HPDE6-E6E7 (cell line): ENCODE data around the gene NPIPB6.

Source experiments
- DNase-seq: peaks from one replicate; pipeline ENCODE4 v3.0.0; 2011; ENCODE audit warnings: missing footprints; ENCODE audit errors: extremely low spot score

NPIPB6 gene

DNA sequence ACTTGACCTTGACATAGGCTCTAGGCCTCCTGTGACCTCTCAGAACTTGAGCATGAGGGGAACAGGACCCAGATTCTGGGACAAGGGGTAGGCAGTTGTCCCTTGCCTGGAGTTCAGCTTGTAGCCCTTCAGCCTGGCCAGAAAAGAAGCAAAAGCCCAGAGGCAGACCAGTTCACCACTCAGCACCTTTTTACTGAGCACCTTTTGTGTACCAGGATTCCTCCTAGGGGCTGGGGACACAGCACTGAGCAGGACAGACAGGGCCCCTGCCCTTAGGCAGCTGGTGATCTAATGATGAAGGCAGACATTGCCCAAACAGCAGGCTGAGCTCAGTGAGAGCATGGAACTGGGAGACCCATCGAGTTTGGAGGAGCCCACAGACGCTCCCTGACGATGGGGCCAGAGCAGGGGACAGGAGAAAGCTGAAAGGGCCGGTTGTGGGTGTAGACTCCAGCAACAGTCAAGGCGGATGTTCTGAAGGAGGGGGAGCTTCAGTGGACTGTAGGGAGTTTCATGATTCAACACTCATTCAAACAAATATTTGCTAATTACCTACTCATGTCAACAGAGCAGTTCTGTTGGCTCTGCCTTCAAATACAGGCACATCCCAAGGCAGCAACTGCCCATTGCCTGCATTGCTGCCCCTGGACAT lies 38.9 kb downstream of the NPIPB6 start:
- DNase-seq: no peak

DNA sequence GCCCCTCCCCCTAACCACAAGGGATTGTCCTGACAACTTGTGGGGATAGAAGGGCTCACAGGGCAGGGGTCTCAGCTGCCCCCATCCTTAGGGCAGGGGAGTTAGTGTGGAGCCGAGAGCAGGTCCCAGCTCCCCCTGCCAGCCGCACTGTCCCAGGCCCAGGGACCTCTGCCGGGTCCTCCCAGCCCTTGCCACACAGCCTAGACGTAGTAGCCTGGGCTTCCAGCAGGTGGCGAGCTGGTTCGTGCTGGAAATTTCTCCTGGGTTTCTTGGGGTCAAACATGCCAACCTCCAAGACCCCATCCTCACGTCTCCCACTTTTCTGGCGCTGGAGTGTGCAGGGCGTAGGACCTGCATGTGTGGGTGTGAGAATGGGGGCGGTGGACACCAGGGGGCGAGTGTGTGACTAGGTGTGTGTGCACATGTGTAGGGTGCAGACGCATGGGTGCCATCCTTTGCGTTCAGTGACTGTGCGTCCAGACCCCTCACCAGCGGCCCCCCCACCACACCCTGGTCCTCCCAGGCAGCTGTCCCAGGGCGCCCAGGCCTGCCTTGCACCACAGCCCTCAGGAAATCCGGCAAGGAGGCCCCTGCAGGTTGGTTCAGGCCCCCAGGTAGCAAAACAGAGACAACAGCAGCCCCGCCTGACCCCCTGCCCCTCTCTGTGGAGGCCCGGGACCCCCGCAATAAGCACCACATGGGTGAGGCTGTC lies 41.5 kb downstream of the NPIPB6 start:
- DNase-seq: peak; percentile 56

DNA sequence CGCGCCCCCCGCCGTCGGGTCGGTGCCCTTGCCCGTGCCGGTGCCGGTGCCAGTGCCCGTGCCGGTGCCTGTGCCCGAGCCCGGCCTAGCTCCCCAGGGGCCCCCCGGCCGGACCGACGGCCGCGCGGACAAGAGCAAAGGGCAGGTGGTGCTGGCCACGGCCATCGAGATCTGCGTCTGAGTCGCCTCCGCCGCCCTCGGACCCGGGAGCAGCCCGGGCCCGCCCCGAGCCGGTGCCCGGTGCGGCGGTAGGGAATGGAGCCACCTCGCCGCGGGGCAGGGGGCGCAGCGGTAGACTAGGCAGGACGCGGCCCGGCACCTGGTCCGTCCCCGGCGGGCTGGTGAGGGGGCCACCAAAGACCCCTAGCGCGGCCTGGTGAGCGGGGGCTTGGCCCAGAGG lies 42.6 kb downstream of the NPIPB6 start:
- DNase-seq: no peak

DNA sequence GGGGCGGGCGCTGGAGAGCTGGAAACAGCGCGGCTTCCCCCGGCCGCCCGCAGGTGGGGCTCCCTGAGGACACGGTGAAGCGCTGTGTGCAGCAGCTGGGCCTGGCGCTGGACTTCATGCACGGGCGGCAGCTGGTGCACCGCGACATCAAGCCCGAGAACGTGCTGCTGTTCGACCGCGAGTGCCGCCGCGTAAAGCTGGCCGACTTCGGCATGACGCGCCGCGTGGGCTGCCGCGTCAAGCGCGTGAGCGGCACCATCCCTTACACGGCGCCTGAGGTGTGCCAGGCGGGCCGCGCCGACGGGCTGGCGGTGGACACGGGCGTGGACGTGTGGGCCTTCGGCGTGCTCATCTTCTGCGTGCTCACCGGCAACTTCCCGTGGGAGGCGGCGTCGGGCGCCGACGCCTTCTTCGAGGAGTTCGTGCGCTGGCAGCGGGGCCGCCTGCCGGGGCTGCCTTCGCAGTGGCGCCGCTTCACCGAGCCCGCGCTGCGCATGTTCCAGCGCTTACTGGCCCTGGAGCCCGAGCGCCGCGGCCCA lies 43.2 kb downstream of the NPIPB6 start:
- no peak for DNase-seq

DNA sequence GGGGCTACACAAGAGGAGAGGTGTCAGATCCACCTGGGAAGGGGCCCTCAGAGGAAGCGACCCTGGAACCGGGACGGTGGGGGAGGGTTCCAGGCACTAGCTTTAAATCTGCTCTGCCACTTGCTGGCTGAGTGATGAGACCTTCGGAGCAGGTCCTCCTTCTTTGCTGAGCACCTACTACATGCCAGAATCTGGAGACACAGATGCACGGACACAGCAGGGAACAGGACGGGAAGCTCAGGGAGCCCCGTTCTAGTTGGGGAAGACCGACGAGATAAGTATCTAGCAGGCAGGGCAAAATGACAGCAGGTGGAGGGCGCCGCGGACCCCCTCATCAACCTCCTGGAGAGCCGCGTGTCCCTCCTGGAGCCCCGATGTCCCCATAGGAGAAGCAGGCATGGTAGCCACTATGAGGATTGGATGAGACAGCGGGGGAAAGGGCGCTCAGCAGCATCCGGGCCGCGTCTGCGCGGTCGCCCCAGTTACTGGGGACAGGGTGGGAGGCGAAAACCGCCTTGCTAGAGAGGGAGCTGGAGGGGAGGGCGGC lies 43.8 kb downstream of the NPIPB6 start:
- DNase-seq: no peak

DNA sequence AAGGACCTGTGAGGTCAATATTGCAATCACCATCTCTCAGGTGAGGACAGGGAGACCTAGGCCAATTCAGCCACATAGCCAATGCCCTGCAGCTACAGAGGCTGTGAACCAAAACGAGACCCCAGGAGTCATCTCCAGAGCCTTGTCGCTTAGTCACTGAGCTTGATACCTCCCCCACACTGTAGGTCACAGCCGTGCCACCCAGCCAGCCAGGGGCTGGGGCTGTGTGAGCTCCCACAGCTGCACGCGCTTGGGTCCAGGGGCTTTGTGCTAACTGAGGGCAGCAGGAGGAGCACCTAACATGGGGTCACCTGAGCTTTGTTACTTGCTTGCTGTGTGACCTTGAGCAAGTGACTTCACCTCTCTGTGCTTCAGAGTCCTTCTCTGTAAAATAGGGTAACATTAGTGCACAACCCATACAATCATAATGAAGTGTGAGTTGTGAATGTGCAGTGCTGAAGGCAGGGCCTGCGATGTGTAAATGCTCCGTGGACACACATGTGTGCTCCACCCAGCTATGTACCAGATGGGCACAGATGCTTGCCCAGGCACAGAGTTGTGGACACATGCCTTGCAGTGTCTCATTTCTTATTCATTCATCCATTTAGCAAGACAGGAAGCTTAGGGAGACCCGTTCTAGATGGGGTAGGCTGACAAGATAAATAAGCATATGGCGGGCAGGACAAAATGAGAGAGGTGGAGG lies 45.1 kb downstream of the NPIPB6 start:
- DNase-seq: no peak

DNA sequence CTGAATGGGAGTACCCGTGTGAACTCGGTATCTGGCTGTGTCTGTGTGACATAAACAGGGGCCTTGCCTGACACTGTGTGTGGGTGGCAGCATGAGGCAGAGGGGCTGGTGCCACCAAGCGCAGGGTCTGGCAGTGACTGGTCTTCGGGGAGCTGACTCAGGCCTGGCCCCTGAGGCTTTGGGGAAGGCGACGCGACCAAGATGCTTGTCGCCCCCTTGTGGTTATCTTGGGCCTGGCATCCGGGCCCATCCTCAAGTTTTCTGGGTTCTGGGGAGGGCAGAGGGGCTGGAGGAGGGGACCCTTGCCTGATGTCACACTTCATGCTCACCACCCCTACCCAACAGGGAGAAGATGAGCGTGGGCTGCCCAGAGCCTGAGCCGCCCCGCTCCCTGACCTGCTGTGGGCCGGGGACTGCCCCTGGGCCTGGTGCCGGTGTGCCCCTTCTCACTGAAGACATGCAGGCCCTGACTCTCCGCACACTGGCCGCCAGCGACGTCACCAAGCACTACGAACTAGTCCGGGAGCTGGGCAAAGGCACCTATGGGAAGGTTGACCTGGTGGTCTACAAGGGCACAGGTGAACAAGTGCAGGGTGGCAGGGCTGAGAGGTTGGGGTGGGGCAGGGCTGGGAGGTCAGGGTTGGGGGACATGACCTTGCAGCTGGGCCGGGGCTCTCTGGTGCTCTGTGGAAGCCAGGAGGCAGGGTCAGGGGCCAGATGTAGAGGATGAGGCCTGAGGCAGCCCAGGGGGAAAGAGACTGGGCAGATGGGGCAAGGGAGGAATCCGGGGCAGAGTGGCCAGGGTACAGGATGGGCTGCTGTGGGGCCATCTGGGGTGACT lies 46.0 kb downstream of the NPIPB6 start:
- DNase-seq: peak; percentile 55

DNA sequence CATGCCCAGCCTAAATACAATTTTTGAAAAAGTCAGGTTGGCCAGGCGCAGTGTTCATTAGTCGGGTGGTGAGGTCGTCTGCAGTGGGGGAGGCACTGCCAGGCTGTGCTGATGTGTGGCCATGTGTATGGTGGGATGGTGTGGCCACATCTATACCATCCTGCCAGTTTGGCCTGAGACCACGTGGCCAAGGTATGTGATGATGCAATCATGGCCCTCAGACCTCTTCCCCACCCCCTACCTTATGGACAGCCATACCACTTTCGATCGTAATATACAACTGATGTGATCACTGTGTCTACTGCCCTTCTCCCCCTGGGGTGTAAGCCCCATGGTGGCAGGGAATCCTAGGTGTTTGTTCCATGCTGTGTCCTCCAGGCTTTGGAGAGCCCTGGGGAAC lies 47.3 kb downstream of the NPIPB6 start:
- DNase-seq: no peak

DNA sequence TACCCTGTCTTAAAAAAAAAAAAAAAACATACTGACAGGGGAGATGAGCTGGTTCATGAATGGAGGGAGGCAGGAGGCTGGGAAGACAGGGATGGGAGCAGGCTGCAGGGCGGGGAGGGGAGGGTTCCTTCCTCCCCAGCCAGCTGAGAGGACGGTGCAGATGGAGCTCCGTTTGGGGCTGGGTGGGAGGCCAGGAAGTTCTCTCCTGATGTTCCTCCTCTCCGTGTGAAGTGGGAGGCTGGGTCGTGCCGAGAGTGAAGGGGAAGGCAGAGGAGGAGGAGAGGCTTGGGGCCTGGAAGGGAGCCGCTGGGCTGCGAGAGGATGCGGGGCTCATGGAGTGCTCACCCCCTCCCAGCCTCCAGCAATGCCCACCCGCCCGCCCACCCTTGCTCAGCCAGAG lies 49.7 kb downstream of the NPIPB6 start:
- no peak for DNase-seq

DNA sequence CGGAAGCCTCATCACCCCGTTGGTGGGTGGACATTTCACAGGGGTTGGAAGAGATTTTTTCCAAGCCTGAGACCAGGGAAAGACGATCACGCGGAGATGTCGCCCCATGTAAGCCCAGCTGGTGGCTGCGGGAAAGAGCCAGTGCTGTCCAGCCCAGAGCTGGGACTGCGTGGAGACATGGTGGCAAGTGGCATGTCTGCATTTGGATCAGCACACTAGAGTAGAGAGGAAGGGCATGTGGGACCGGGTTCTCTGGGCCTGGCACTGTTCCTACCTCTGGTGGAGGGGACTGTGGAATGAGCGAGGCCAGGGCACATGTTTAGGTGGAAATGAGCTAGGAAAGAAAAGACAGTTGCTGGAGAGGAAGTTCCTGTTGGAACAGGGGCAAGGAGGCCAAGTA lies 51.0 kb downstream of the NPIPB6 start:
- no peak for DNase-seq

DNA sequence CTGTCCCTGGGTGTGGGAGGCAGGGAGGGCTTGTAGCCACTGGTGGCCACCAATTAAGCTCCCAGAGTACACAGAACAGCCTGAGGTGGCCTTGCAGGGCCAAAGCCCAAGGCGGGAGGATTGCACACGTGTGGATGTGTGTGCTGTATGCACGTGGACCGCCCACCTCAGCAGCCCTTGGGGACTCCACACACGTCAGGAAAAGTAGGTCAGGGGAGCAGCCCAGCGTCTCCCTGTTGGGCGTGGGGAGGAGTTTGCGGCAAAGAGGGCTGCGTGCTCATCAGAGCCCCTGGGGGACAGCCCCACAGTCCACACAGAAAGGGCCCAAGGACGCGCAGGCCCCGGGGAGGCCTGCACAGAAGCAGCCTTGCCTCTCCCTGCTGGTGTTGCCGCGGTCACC lies 51.4 kb downstream of the NPIPB6 start:
- DNase-seq: no peak

DNA sequence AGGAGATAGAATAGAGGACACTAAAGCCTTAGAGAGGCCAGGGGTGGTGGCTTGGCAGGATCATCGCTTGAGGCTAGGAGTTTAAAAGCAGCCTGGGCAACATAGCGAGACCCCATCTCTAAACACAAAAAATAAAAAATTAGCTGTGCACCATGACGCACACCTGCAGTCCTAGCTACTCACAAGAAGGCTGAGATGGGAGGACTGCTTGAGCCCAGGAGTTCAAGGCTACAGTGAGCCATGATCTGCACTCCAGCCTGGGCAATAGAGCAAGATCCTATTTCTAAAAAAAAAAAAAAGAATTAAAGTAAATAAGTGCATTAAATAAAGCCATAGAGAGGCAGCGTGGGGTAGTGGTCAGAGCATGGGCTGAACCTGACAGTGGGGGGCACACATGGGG lies 51.9 kb downstream of the NPIPB6 start:
- no peak for DNase-seq

DNA sequence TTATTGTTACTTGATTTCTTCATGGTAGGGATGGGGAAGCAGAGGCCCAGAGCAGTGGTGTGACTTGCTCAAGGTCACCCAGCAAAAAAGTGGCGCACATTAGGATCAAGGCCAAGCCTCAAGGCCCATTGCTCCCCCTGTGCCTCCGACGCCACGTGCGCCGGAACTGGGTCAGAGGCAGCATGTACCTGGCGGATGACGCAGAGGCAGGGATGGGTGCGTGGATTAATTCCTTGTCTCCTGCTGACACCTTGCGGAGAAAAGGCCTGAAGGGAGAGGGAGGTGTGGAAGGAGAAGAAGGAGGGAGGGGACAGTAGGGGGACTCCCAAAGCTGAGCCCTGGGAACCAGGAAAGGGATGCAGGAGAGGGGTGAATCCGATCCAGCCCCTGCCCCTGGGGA lies 52.5 kb downstream of the NPIPB6 start:
- no peak for DNase-seq

DNA sequence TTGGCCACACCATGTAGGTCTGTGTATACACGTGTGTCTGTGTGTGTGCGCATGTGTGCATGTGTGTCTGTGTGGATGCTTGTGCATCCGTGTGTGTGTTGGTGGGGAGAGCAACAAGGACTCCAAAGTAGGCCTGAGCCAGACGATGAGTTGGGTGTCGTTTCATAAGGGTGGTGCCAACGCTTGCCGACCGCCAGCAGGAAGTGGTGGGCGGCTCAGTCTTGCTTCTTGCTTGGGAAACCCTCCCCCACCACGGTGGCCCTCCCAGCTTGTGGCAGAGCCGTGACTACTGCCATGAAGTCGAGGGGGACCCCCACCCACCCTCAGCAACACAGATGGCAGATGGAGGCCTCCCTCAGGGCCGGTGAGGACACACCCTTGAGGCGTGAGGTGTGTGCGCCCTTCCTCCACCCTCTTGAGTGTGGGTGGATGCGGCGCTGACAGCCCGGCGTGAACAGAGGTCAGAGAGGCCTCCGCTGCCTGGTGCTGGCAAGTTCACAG lies 53.4 kb downstream of the NPIPB6 start:
- no peak for DNase-seq

DNA sequence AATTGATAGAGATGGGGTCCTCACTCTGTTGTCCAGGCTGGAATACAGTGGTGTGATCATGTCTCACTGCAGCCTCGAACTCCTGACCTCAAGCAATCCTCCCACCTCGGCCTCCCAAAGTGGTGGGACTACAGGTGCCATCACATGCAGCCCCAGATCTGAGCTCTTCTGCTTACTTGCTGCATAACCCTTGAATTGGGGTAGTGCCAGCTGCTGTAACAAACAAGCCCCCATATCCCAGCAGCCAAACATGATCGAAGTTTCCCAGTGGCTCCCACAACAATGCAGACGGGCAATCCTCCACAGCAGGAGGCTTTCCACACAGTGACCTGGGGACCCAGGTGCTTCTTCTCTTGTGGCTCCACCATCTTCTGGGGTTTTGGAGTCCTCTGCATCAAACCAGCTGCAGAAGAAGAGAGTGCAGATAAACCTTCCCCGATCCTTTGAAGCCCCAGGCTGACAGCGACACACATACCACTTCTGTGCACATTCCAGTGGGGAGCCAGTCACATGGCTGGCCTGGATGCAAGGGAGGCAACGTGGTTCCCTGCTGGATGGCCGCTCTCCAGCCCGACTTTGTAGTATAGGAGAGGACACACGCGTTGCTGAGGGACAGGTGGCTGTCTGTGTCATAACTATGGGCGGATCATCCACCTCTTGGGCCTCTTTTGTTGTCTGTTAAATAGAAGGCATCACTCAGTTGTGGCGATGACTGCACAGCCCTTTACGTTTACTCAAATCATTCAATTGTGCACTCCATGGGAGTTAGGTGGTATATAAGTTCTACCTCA lies 54.3 kb downstream of the NPIPB6 start:
- DNase-seq: no peak

DNA sequence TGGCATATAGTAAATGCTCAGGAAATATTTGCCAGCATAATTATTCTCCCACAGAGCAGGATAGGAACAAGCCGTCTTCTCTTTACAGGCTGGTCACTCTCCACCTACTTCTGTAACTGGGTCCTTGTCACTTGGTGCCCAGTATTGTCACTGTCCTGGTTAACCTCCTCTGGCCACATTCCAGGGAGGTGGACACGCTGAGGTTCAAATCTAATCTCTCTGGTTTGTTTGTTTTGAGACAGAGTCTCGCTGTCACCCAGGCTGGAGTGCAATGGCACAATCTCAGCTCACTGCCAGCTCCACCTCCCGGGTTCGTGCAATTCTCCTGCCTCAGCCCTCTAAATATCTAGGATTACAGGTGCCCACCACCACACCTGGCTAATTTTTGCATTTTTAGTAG lies 55.4 kb downstream of the NPIPB6 start:
- DNase-seq: no peak

DNA sequence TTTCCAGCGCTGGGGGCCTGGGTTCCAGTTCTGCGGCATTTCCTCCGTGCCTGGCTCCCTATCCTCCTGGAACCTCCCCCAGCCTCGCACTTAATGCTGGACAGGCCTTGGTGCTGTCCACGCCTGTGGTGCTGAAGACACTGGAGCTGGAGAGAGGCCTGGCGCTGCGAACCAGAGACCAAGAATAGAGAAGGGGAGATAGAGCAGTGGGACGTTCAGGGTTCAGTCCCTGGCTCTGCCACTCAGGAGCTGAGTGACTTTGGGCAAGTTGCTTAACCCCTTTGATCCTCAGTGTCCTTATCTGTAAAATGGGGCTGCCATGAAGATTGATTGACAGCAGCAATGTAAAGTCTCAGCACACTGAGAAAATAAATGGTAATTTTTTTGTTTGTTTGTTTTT lies 59.1 kb downstream of the NPIPB6 start:
- peak; percentile 35 for DNase-seq

DNA sequence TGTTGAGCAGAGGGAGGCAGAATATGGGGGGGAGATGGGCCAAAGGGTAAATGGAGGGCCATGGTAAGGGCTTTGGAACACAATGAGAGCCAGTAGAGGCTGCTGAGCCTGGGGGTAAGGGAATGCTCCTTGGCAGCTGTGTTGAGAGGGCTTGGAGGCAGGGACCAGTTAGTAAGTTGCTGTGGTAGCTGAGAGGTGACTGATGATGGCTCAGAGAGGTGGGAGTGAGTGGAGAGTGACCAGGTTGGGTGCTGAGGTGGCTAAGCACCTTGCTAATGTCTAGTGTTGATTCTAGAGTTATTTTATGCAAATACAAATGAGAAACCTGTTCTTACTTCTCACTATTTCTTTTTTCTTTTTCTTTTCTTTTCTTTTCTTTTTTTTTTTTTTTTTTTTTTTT lies 60.2 kb downstream of the NPIPB6 start:
- no peak for DNase-seq

DNA sequence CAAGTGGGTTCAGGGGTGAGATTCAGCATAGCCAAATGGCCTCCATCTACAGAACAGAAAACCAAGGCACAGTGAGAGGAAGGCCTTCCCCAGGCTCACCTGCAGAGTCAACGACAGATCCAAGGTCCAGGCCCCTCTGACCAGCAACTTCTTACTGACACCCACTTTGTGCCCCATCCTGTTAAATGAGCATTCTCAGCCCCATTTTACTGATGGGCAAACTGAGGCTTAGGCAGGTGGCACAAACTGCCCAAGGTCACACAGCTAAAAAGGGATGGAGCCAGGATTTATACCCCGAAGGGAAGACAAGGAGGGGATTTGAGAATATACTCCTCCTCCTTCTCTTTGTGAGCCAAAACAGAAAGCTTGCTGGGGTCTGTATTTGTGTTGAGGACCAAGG lies 61.7 kb downstream of the NPIPB6 start:
- DNase-seq: no peak

DNA sequence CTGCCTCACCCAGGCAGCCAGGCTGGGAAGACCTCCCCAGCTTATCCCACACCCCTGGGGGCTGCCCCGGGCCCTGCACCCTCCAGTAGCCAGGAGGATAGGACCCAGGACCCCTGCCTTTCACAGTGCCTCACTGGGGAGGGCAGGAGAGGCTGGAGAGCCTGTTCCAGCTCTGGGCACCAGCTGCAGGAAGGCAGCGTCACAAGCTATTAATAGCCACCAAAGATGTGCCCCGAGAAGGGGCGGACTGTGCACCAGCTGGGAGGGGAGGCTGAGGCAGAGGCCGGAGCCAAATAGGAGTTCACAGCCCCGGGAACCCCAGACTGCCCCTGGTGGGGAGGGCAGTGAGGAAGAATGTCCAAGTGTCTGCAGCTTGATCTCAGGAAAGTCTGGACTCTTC lies 62.2 kb downstream of the NPIPB6 start:
- DNase-seq: no peak

DNA sequence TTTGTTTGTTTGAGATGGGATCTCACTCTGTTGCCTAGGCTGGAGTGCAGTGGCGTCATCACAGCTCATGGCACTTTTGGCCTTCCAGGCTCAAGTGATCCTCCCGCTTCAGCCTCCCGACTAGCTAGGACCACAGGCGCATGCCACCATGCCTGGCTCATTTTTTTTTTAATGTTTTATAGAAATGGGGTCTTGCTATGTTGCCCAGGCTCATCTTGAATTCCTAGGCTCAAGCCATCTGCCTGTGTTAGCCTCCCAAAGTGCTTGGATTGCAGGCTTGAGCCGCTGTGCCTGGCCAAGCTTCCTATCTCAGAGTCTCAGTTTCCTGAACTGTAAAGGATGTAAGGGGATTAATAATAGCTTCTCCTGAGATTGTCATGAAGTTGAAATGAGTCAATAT lies 63.0 kb downstream of the NPIPB6 start:
- DNase-seq: no peak
